HG03565 (cell line): Measurements from ENCODE around the gene SPRY1.
A peak's percentile ranks its signal among the peaks of the same experiment; 100 is the strongest.

ENCODE experiments used
- ATAC-seq: cut with Tn5 transposase; IDR thresholded peaks from one replicate; pipeline ENCODE4 v1.9.1; 2021; ENCODE audit warnings: mild to moderate bottlenecking, moderate library complexity; ENCODE audit not compliant: unreplicated experiment

The SPRY1 gene

GRCh38 chr4:123438031-123438430 is 41.4 kb downstream of the SPRY1 start:
- ATAC-seq = no peak

- peak; percentile 83 for ATAC-seq
These were observed 47.0 kb downstream of the SPRY1 start for GRCh38 chr4:123443401-123444289.

DNA sequence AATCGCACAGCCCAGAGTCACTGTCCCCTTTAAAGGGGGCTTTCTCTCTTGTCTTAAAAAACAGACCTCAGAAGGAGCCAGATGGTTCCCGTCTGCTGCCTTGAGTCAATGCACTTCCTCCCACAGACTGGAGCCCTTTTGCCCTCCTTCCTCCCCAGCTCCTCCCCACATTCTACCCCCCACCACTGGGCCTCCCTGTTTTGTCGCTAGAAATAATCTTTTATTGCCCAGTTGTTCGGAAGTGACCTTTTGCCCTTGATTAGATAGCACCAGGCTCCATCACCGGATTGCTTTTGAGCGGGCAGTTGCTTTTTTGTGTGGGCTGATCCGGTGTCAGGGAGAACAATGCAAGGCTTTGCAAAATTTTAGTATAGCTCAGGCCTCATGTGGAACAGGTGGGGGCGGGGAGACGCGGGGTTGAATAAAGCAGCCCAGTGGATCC is 47.7 kb downstream of the SPRY1 start:
- ATAC-seq = peak; percentile 41

GRCh38 chr4:123446865-123447474 is 50.4 kb downstream of the SPRY1 start:
- ATAC-seq = no peak

DNA sequence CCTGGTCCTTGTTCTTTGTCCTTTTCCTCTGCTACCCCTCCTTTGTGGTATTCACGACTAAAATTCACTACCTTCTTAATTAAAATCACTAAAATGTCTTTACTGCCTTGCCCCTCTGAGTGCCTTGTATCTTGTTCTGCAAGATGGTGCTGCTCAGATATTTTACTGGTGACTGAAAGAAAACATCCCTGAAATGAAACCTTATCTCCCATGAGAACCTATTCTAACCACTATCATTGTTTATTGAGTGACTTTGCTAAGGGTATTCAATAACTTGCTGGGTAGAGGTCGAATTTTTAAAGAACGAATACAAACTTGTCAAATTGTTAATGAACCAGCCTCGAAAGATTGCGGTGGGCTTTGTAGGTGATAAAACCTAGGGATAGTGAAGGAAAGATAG is 52.8 kb downstream of the SPRY1 start:
- no peak for ATAC-seq

GRCh38 chr4:123449780-123450179 is 53.2 kb downstream of the SPRY1 start:
- peak; percentile 98 for ATAC-seq

- ATAC-seq = no peak
These were observed 53.8 kb downstream of the SPRY1 start for GRCh38 chr4:123450393-123450792.

DNA sequence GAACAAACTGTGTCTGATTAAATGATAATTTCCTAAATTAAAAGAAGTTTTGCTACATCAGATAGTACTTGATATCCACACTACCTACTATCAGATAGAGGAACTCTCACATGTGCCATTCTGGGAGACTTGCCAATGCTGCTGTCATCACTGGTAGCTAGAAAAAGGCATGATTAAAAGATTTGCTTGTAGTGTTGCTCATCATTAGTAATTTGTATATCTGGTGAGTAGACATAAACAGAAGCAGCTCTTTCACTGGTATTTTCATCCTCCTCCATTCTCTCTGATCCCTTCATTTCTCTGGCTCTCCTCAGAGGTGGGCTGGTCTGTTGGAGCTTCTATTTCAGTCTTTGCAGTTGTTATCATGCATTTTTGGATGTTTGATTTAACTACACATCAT is 56.0 kb downstream of the SPRY1 start:
- no peak for ATAC-seq

DNA sequence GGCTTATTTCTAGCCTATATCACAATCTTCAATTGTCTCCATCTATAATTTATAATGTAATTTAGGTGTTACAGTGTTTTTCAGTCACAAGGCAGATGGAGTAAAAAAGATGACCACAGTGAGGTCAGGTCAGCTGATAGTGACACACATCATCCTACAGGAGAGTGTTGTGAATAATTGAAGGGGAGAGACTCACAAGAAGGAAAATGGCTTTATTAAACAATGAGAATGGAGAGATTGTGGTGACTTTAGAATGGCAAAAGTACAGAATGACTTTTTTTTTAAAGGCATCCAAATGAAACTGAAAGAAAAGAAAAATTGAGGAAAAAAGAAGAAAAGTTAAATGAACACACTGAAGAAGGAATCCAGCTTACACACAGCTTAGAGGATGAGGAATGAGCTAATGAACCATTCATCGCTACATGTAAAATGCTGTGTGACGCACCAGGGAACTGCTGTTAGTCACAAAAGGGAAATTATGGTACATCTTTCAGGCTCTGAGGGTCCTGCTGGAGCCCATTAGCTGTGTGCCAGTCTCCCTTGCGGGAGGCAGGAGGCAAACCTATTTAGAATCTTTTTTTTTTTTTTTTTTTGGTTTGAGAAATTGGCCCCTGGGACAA is 56.6 kb downstream of the SPRY1 start:
- no peak for ATAC-seq
